HepG2 (cell line): Measurements from ENCODE around the gene A3GALT2. TPM values are rescaled to one million over a fixed set of nuclear protein-coding genes. Genes with fewer than 3 reads are reported as not detected.
A peak's percentile ranks its signal among the peaks of the same experiment; 100 is the strongest.

Experiments used
- BCL6 ChIP-seq: IDR thresholded peaks from 2 replicates; pipeline ENCODE4 v1.6.1; 2016; ENCODE audit warnings: missing genetic modification reagents, missing compliant biosample characterization
- DPF2 ChIP-seq: sonication (generic); formaldehyde crosslinking; IDR thresholded peaks from 2 replicates; pipeline ENCODE4 v1.4.0; 2020; ENCODE audit warnings: mild to moderate bottlenecking, low read depth, missing genetic modification reagents, borderline replicate concordance
- EED ChIP-seq: sonication (generic); formaldehyde crosslinking; IDR thresholded peaks from 2 replicates; pipeline ENCODE4 v1.5.0; 2020; ENCODE audit warnings: mild to moderate bottlenecking, missing genetic modification reagents
- ISX ChIP-seq: sonication (generic); formaldehyde crosslinking; conservative IDR thresholded peaks from 2 replicates; pipeline ENCODE4 v1.5.0; 2020; ENCODE audit warnings: missing genetic modification reagents
- JUNB ChIP-seq: sonication (generic); formaldehyde crosslinking; IDR thresholded peaks from 2 replicates; pipeline ENCODE4 v1.8.0; 2022; ENCODE audit warnings: missing genetic modification reagents, mild to moderate bottlenecking, borderline replicate concordance
- KAT7 ChIP-seq: IDR thresholded peaks from 2 replicates; pipeline ENCODE4 v1.6.1; 2018; ENCODE audit warnings: borderline replicate concordance, missing compliant biosample characterization
- KDM5B ChIP-seq: sonication (generic); formaldehyde crosslinking; IDR thresholded peaks from 2 replicates; pipeline ENCODE4 v1.4.0; 2020; ENCODE audit warnings: missing genetic modification reagents, mild to moderate bottlenecking, borderline replicate concordance
- KLF12 ChIP-seq: sonication (generic); formaldehyde crosslinking; IDR thresholded peaks from 2 replicates; pipeline ENCODE4 v1.4.0; 2020; ENCODE audit warnings: missing genetic modification reagents, borderline replicate concordance
- KLF16 ChIP-seq, 2 experiments: sonication (generic) in 1 of 2; formaldehyde crosslinking in 1 of 2; IDR thresholded peaks; 2 replicates each; pipeline versions ENCODE4 v1.6.1 to v1.8.0; 2016 to 2023; ENCODE audit warnings: missing genetic modification reagents in 2 of 2, missing compliant biosample characterization in 1 of 2
- MEF2D ChIP-seq: sonication (generic); formaldehyde crosslinking; IDR thresholded peaks from 2 replicates; pipeline ENCODE4 v1.5.1; 2020; ENCODE audit warnings: mild to moderate bottlenecking, missing genetic modification reagents
- RFX1 ChIP-seq: fragments of 450-650 bp; IDR thresholded peaks from 2 replicates; pipeline ENCODE4 v1.6.1; 2017
- SALL1 ChIP-seq: sonication (generic); formaldehyde crosslinking; IDR thresholded peaks from 2 replicates; pipeline ENCODE4 v1.8.0; 2022; ENCODE audit warnings: mild to moderate bottlenecking, missing genetic modification reagents
- SIX1 ChIP-seq: sonication (generic); formaldehyde crosslinking; IDR thresholded peaks from 2 replicates; pipeline ENCODE4 v1.4.0; 2020; ENCODE audit warnings: missing genetic modification reagents, borderline replicate concordance
- SUZ12 ChIP-seq: fragments of 150-350 bp; IDR thresholded peaks from 2 replicates; pipeline ENCODE4 v1.6.1; 2014; ENCODE audit warnings: low read depth, low read length
- TBX2 ChIP-seq: sonication (generic); formaldehyde crosslinking; IDR thresholded peaks from 2 replicates; pipeline ENCODE4 v1.5.0; 2020; ENCODE audit warnings: missing genetic modification reagents, mild to moderate bottlenecking, borderline replicate concordance
- ZFP36 ChIP-seq: fragments of 150-350 bp; IDR thresholded peaks from 2 replicates; pipeline ENCODE4 v1.6.1; 2018; ENCODE audit warnings: borderline replicate concordance, low read length, low read depth; ENCODE audit not compliant: partially characterized antibody
- ZMYM4 ChIP-seq: sonication (generic); formaldehyde crosslinking; IDR thresholded peaks from 2 replicates; pipeline ENCODE4 v1.8.1; 2023; ENCODE audit warnings: mild to moderate bottlenecking, missing genetic modification reagents
- ZNF138 ChIP-seq: sonication (generic); formaldehyde crosslinking; IDR thresholded peaks from 2 replicates; pipeline ENCODE4 v1.5.0; 2020; ENCODE audit warnings: mild to moderate bottlenecking, low read depth, missing genetic modification reagents
- ZNF143 ChIP-seq: sonication (generic); formaldehyde crosslinking; IDR thresholded peaks from 2 replicates; pipeline ENCODE4 v1.4.0; 2020; ENCODE audit warnings: missing genetic modification reagents
- ZNF317 ChIP-seq: sonication (generic); formaldehyde crosslinking; IDR thresholded peaks from 2 replicates; pipeline ENCODE4 v1.5.0; 2020; ENCODE audit warnings: mild to moderate bottlenecking, missing genetic modification reagents
- ZNF367 ChIP-seq: sonication (generic); formaldehyde crosslinking; IDR thresholded peaks from 2 replicates; pipeline ENCODE4 v1.4.0; 2020; ENCODE audit warnings: missing genetic modification reagents, borderline replicate concordance
- ZNF598 ChIP-seq: sonication (generic); formaldehyde crosslinking; IDR thresholded peaks from 2 replicates; pipeline ENCODE4 v1.5.1; 2020; ENCODE audit warnings: mild to moderate bottlenecking, missing genetic modification reagents, borderline replicate concordance
- ZNF619 ChIP-seq: sonication (generic); formaldehyde crosslinking; IDR thresholded peaks from 2 replicates; pipeline ENCODE4 v1.4.0; 2020; ENCODE audit warnings: mild to moderate bottlenecking, missing genetic modification reagents
- ZNF672 ChIP-seq: sonication (generic); formaldehyde crosslinking; IDR thresholded peaks from 2 replicates; pipeline ENCODE4 v1.8.1; 2022; ENCODE audit warnings: missing genetic modification reagents
- ZNF766 ChIP-seq: sonication (generic); formaldehyde crosslinking; IDR thresholded peaks from 2 replicates; pipeline ENCODE4 v1.5.0; 2020; ENCODE audit warnings: missing genetic modification reagents, borderline replicate concordance
- ZNF775 ChIP-seq: sonication (generic); formaldehyde crosslinking; IDR thresholded peaks from 2 replicates; pipeline ENCODE4 v1.4.0; 2020; ENCODE audit warnings: missing genetic modification reagents, mild to moderate bottlenecking, moderate library complexity, borderline replicate concordance
- polyA plus RNA-seq, 8 experiments: library from polyadenylated mRNA; depleted of rRNA in 3 of 8; stranded (reverse) in 7 of 8; unstranded in 1 of 8; fragments of >200 nt; fragmentation: Illumina TruSeq in 4 of 8; extraction: Trizol in 4 of 8; gene quantifications; 2 replicates each; pipeline versions ENCODE4 v1.2.1 to v1.2.3, GENCODE V29; 2011 to 2016; ENCODE audit warnings: low read depth in 4 of 8, missing spikeins in 1 of 8, mixed read lengths in 1 of 8; ENCODE audit not compliant: insufficient read depth in 1 of 8
- total RNA-seq, 5 experiments: library from RNA; depleted of rRNA; stranded (reverse); fragments of >200 nt; fragmentation: Illumina TruSeq; extraction: Trizol; gene quantifications; 2 replicates each; pipeline ENCODE4 v1.2.3, GENCODE V29; 2016; ENCODE audit warnings: low read depth in 1 of 5
- TF ChIP-seq, protein P1 (sequence below): sonication (generic); formaldehyde crosslinking; conservative IDR thresholded peaks from 2 replicates; pipeline ENCODE4 v1.8.0; 2022; ENCODE audit warnings: missing genetic modification reagents
- TF ChIP-seq, protein P2 (sequence below): sonication (generic); formaldehyde crosslinking; IDR thresholded peaks from 2 replicates; pipeline ENCODE4 v1.4.0; 2020; ENCODE audit warnings: mild to moderate bottlenecking, missing genetic modification reagents
- TF ChIP-seq, protein P3 (sequence below): sonication (generic); formaldehyde crosslinking; IDR thresholded peaks from 2 replicates; pipeline ENCODE4 v1.4.0; 2020; ENCODE audit warnings: missing genetic modification reagents

A3GALT2 gene
- total and polyA plus RNA-seq, 2 of the 13 experiments (the other 11 are each of a cell fraction or from before 2014, with no cell fraction given): not detected

DNA sequence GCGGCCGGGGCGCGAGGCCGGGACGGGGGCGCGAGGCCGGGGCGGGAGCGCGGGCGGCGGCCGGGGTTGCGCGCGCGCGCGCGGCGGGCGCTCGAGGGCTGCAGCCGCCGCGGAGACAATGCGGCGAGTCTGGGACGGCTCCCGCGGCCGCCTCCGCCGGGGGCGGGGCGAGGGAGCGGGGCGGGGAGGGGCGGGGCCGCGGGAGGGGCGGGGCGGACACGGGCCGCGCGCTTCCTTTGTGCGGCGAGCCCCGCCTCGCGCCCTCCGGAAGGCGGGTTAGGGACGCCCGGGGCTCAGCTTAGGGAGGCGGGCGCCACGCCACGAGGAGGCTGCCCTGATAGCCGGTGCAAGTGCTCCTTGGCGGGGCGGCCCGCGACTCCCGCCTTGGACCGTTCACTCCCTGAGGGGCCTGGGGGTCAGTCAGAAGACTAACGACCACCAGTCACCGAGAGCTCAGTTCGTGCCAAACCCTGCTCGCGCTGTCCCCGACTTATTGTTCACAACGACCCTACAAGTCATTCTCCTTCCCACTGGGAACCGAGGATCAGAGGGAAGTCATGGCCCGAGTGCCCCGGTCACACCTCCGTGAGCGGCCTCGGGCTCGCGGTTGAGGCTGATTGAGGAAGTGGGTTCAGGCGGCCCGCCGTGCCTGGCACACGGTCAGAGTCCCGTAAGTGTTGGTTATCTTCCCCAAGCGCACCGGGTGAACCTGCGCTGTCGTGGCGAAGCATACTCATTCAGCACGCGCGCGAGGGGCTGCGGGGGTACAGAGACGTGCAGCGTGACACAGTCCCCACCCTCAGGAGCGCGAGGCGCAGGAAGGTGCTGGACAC, 29.1 kb upstream of the A3GALT2 start (continued):
- TF ChIP-seq, protein P1, sequence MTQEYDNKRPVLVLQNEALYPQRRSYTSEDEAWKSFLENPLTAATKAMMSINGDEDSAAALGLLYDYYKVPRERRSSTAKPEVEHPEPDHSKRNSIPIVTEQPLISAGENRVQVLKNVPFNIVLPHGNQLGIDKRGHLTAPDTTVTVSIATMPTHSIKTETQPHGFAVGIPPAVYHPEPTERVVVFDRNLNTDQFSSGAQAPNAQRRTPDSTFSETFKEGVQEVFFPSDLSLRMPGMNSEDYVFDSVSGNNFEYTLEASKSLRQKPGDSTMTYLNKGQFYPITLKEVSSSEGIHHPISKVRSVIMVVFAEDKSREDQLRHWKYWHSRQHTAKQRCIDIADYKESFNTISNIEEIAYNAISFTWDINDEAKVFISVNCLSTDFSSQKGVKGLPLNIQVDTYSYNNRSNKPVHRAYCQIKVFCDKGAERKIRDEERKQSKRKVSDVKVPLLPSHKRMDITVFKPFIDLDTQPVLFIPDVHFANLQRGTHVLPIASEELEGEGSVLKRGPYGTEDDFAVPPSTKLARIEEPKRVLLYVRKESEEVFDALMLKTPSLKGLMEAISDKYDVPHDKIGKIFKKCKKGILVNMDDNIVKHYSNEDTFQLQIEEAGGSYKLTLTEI (CRISPR knock-in tag): no peak
- TF ChIP-seq TBX2 (CRISPR knock-in tag) (peak; percentile 74), ZNF138 (CRISPR knock-in tag) (peak; percentile 91; the same call in 1 of the 2 replicates), ZMYM4 (CRISPR knock-in tag) (peak; percentile 51; the same call in 1 of the 2 replicates), RFX1 (no peak), JUNB (CRISPR knock-in tag) (no peak), ZNF619 (CRISPR knock-in tag) (no peak; the same call in 1 of the 2 replicates), BCL6 (CRISPR knock-in tag) (no peak), ZNF766 (peak; percentile 60; the same call in 1 of the 2 replicates), MEF2D (CRISPR knock-in tag) (peak; percentile 80), ZNF672 (CRISPR knock-in tag) (no peak), SIX1 (CRISPR knock-in tag) (no peak), KDM5B (CRISPR knock-in tag) (peak; percentile 90), ISX (CRISPR knock-in tag) (no peak), ZNF317 (peak; percentile 74), KLF16 (CRISPR knock-in tag; IDR thresholded peaks at IDR 0.05) (peak in 1 of 2 experiments; percentile 46; a peak in 1 of 4 replicates), KAT7 (CRISPR knock-in tag) (peak; percentile 70; the same call in 1 of the 2 replicates), SUZ12 (no peak), EED (CRISPR knock-in tag) (peak; percentile 42; the same call in 1 of the 2 replicates), ZNF598 (CRISPR knock-in tag) (peak; percentile 91; the same call in 1 of the 2 replicates), ZFP36 (no peak), DPF2 (no peak), KLF12 (CRISPR knock-in tag) (peak; percentile 85), ZNF775 (CRISPR knock-in tag) (no peak), SALL1 (peak; percentile 71; the same call in 1 of the 2 replicates), ZNF367 (CRISPR knock-in tag) (no peak), ZNF143 (CRISPR knock-in tag) (peak; percentile 53; the same call in 1 of the 2 replicates)
- TF ChIP-seq, protein P2, sequence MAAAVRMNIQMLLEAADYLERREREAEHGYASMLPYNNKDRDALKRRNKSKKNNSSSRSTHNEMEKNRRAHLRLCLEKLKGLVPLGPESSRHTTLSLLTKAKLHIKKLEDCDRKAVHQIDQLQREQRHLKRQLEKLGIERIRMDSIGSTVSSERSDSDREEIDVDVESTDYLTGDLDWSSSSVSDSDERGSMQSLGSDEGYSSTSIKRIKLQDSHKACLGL: peak; percentile 71
- TF ChIP-seq, protein P3, sequence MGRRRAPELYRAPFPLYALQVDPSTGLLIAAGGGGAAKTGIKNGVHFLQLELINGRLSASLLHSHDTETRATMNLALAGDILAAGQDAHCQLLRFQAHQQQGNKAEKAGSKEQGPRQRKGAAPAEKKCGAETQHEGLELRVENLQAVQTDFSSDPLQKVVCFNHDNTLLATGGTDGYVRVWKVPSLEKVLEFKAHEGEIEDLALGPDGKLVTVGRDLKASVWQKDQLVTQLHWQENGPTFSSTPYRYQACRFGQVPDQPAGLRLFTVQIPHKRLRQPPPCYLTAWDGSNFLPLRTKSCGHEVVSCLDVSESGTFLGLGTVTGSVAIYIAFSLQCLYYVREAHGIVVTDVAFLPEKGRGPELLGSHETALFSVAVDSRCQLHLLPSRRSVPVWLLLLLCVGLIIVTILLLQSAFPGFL (CRISPR knock-in tag): no peak
